22Rv1 (cell line): ENCODE data around the gene GSG1L.

Experiments
- H3K27ac ChIP-seq: fragments of 450-650 bp; 2 replicates; pipeline ENCODE4 v1.5.1; 2017
- ZFX ChIP-seq: fragments of 450-650 bp; IDR thresholded peaks from 2 replicates; pipeline ENCODE4 v1.6.1; 2017; ENCODE audit warnings: antibody characterized with exemption, borderline replicate concordance
- TF ChIP-seq, protein P1 (sequence below): fragments of 450-650 bp; IDR thresholded peaks from 2 replicates; pipeline ENCODE4 v1.5.1; 2017; ENCODE audit warnings: mild to moderate bottlenecking

The GSG1L gene

DNA sequence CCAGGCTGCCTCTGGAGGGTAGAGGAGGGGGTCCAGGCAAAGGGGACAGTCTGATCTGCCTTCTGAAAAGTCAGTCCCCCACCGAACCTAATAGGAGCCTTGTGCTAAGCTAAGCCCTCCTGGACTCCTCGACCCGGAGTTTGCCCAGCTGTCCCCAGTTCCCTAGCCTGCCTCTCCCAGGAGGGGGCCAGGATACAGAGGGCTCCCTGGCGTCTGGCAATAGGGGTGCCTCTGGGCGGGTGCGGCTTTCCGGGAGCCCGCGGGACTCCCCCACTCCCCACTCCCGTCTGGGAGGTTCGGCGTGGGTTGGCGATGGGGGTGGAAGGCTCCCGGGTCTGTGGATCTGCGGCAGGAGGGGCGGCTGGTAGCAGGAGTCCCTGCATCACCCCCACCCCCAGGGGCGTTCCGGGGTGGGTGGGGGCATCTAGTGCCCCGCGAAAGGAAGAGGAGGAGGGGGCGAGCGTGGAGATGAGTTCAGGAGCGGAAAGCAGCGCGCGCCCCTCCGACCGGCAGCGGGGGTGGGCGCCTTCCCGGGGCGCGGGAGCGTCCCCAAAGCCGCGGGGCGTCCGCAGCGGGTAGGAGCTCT lies 1.2 kb downstream of the GSG1L start:
- TF ChIP-seq, protein P1, sequence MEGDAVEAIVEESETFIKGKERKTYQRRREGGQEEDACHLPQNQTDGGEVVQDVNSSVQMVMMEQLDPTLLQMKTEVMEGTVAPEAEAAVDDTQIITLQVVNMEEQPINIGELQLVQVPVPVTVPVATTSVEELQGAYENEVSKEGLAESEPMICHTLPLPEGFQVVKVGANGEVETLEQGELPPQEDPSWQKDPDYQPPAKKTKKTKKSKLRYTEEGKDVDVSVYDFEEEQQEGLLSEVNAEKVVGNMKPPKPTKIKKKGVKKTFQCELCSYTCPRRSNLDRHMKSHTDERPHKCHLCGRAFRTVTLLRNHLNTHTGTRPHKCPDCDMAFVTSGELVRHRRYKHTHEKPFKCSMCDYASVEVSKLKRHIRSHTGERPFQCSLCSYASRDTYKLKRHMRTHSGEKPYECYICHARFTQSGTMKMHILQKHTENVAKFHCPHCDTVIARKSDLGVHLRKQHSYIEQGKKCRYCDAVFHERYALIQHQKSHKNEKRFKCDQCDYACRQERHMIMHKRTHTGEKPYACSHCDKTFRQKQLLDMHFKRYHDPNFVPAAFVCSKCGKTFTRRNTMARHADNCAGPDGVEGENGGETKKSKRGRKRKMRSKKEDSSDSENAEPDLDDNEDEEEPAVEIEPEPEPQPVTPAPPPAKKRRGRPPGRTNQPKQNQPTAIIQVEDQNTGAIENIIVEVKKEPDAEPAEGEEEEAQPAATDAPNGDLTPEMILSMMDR = no peak
- TF ChIP-seq ZFX = no peak
- no peak overlapping the region for H3K27ac ChIP-seq

DNA sequence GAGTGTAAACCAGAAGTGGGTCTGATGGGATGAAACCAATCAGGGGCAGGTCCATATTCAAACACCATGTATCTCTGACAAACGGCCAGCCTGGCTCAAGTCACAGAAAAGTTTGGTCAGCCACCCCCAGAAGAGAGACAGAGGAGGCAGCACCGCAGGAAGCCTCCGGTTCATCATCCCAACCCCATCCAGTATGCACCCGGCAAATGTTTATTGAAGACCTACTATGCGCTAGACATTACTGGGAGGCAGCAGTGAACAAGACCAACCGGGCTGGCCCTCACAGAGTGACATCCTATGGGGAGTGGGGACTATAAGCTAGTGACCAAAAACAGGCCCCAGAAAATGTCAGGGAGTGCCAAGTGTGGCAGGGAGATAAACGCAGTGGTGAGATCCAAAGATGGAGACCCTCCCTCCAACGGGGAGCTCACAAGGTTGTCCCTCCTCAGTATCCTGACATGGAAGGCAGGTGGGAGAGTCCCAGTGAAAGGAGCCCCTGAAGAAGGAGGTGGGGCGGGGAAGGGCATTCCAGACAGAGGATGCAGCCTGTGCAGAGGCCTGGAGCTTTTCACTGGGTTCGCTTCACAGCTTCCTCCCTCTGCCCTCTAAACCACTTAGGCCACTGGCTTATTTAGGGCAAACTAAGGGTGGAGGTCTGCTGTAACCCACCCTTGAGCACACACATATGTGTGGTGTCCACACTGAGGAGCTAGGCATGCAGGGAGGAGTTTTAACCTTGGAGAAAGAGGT lies 2.0 kb downstream of the GSG1L start:
- no peak overlapping the region for H3K27ac ChIP-seq
- TF ChIP-seq, protein P1 = no peak
- TF ChIP-seq ZFX = no peak

DNA sequence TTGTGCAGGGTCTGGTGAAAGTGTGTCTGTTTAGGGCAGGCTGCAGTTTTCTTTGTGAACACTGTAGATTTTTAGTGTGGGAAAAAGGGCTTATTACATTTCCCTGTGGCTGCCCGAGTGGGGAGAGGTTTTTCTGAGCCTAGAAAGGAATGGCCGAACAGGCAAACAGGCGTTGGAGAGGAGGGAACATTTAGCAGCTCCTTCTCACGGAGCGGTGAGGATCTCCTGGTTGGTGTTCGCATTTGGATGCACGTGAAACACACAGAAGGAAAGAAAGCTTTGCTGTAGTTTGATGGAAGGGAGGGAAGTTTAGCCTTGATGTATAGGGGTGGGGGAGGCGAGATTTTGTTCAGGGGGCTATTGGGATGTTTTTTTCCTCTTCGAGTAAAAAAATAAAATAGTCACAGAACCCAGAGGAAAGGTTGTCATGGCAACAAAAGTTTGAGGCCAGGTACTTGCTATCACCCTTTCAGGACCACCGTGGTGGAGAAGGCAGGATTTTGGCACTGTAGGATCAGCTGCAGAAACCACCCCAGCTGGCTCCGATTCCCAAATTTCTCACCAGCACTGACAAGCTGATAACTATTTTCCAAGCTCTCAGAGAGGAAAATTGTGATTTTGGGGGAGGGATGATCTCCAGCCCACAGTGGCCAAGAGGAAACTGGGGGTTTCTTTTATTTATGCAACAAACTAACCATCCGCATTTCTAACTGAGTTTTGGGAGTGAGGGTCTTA lies 3.5 kb downstream of the GSG1L start:
- H3K27ac ChIP-seq = no peak overlapping the region
- TF ChIP-seq, protein P1 = no peak
- TF ChIP-seq ZFX = no peak

DNA sequence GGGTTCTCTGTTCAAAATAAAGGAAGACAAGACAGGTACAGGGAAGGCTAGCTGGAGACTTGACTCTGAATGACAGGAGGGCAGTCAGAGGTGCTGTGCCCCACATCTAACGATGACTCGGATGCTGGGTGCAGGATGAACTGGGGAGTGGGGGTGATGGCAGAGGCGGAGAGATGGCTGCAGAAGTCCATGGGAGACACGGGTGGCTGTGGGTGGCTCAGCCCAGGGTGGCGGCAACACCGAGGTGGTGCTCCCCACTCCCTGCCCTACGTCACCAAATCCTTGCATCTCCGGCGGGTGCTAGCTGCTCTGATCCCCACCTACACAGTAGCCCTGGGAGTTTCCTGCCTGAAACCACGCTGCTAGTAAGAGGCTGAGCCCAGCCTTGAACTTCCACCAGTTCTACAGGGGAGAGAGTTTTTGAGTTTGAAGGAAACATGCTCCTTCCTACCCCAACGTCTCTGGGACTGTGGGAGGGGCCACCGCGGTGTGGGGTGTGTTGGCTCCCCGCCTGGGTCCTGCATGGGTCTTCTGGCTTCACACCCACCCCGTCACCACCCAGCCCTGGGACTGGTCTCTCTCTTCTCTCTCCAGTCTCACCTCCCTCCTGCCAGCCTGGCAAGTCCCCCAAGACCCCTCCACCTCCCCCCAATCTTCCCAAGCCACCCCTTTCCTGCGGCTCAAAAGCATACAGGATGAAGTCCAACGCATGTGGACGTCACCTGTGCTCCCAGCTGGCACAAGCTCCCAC lies 4.5 kb downstream of the GSG1L start:
- TF ChIP-seq, protein P1 = no peak
- TF ChIP-seq ZFX = no peak

DNA sequence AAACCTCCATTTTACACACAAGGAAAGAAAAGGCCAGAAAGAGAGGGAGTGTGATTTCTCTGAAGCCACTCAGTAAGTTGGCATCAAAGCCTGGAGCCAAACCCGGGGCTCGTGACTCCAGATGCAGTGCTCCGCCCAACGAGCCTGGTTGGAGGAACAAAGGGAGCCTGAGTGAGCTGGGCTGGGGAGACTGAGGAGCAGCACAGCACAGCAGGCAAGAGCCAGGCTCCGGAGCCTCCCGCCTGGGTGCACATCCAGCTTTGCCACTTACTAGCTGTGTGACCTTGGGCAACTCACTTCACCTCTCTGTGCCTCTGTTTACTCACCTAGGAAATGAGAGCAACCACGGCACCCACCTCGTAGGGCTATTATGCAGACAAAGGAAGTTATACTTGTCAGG lies 5.6 kb downstream of the GSG1L start:
- TF ChIP-seq, protein P1 = no peak
- TF ChIP-seq ZFX = no peak
- H3K27ac ChIP-seq = no peak overlapping the region

More for the DNA sequence above, 4.5 kb downstream of the GSG1L start:
- H3K27ac ChIP-seq = no peak overlapping the region

DNA sequence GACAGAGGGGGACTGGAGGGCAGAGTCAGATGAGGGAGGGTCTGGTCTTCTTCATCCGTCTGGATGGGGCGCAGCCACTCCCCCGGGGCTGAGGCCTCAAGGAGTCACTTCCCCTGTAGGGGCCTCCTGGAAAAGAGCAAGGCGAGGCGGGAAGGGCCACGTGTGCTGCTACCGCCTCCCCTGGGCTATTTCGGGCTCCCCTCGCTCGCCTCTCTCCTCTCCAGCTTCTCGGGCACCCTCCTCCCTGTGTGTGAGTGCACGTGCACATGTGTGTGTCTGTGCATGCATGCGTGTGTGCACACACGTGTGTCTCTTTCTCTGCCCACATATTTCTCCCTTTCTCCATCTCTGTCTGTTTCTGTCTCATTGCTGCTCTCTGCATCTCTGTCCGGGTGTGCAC lies 10.1 kb downstream of the GSG1L start:
- H3K27ac ChIP-seq = no peak overlapping the region

More for the DNA sequence above, 10.1 kb downstream of the GSG1L start:
- TF ChIP-seq ZFX = no peak
- TF ChIP-seq, protein P1 = no peak
